ENCODE measurements around the gene TCF15.

TCF15 gene

GRCh38 chr20:605237-605636 lies 4.9 kb downstream of the TCF15 start:
- Histone ChIP-seq H3K4me1 (ENCODE audit: control insufficient read depth, insufficient read depth, low read length) (no peaks in the 10 kb centered on the region), H3K36me3 (ENCODE audit: insufficient read depth, low read length) (no peaks in the 10 kb centered on the region), H3K4me3 (ENCODE audit: low read length) (no peak overlapping the region), H3K4me2 (ENCODE audit: low read length) (no peak overlapping the region), H3K9me3 (replicated peaks; ENCODE audit: low read length) (no peaks in the 10 kb centered on the region), H3K9ac (ENCODE audit: low read depth, low read length) (no peak overlapping the region), H3K27me3 (ENCODE audit: control insufficient read depth, insufficient read depth, low read length) (peaks cover 57% of the 10 kb centered on the region)

GRCh38 chr20:603116-603640 lies 6.9 kb downstream of the TCF15 start:
- Histone ChIP-seq H3K9me3 (replicated peaks; ENCODE audit: low read length) (no peaks in the 10 kb centered on the region), H3K27me3 (ENCODE audit: control insufficient read depth, insufficient read depth, low read length) (peaks cover 44% of the 10 kb centered on the region), H3K4me2 (ENCODE audit: low read length) (no peak overlapping the region), H3K4me1 (ENCODE audit: control insufficient read depth, insufficient read depth, low read length) (no peaks in the 10 kb centered on the region), H3K36me3 (ENCODE audit: insufficient read depth, low read length) (no peaks in the 10 kb centered on the region), H3K9ac (ENCODE audit: low read depth, low read length) (no peak overlapping the region), H3K4me3 (ENCODE audit: low read length) (no peak overlapping the region)

GRCh38 chr20:602111-602970 lies 7.8 kb downstream of the TCF15 start:
- no peak overlapping the region for H3K4me3 ChIP-seq (ENCODE audit: low read length)
- no peaks in the 10 kb centered on the region for H3K9me3 ChIP-seq (replicated peaks; ENCODE audit: low read length)
- no peaks in the 10 kb centered on the region for H3K4me1 ChIP-seq (ENCODE audit: control insufficient read depth, insufficient read depth, low read length)
- H3K9ac ChIP-seq (ENCODE audit: low read depth, low read length): no peak overlapping the region
- H3K36me3 ChIP-seq (ENCODE audit: insufficient read depth, low read length): no peaks in the 10 kb centered on the region
- H3K27me3 ChIP-seq (ENCODE audit: control insufficient read depth, insufficient read depth, low read length): peaks cover 36% of the 10 kb centered on the region
- no peak overlapping the region for H3K4me2 ChIP-seq (ENCODE audit: low read length)

- Histone ChIP-seq H3K4me3 (ENCODE audit: low read length) (no peak overlapping the region), H3K9ac (ENCODE audit: low read depth, low read length) (no peak overlapping the region), H3K36me3 (ENCODE audit: insufficient read depth, low read length) (no peaks in the 10 kb centered on the region), H3K4me1 (ENCODE audit: control insufficient read depth, insufficient read depth, low read length) (no peaks in the 10 kb centered on the region), H3K9me3 (replicated peaks; ENCODE audit: low read length) (no peaks in the 10 kb centered on the region), H3K4me2 (ENCODE audit: low read length) (no peak overlapping the region), H3K27me3 (ENCODE audit: control insufficient read depth, insufficient read depth, low read length) (peaks cover 27% of the 10 kb centered on the region)
Measured at GRCh38 chr20:600736-601135, 9.4 kb downstream of the TCF15 start.

GRCh38 chr20:600141-600540 lies 10.0 kb downstream of the TCF15 start:
- no peaks in the 10 kb centered on the region for H3K4me1 ChIP-seq (ENCODE audit: control insufficient read depth, insufficient read depth, low read length)
- peaks cover 21% of the 10 kb centered on the region for H3K27me3 ChIP-seq (ENCODE audit: control insufficient read depth, insufficient read depth, low read length)
- no peak overlapping the region for H3K4me3 ChIP-seq (ENCODE audit: low read length)
- H3K9me3 ChIP-seq (replicated peaks; ENCODE audit: low read length): no peaks in the 10 kb centered on the region
- no peak overlapping the region for H3K4me2 ChIP-seq (ENCODE audit: low read length)
- H3K36me3 ChIP-seq (ENCODE audit: insufficient read depth, low read length): no peaks in the 10 kb centered on the region
- no peak overlapping the region for H3K9ac ChIP-seq (ENCODE audit: low read depth, low read length)

- no peaks in the 10 kb centered on the region for H3K4me1 ChIP-seq (ENCODE audit: control insufficient read depth, insufficient read depth, low read length)
- peaks cover 15% of the 10 kb centered on the region for H3K27me3 ChIP-seq (ENCODE audit: control insufficient read depth, insufficient read depth, low read length)
- no peak overlapping the region for H3K4me2 ChIP-seq (ENCODE audit: low read length)
- no peaks in the 10 kb centered on the region for H3K9me3 ChIP-seq (replicated peaks; ENCODE audit: low read length)
- no peak overlapping the region for H3K4me3 ChIP-seq (ENCODE audit: low read length)
- no peaks in the 10 kb centered on the region for H3K36me3 ChIP-seq (ENCODE audit: insufficient read depth, low read length)
- H3K9ac ChIP-seq (ENCODE audit: low read depth, low read length): no peak overlapping the region
Measured at GRCh38 chr20:598133-598850, 11.8 kb downstream of the TCF15 start.

GRCh38 chr20:597560-597959 lies 12.5 kb downstream of the TCF15 start:
- Histone ChIP-seq H3K4me3 (ENCODE audit: low read length) (no peak overlapping the region), H3K36me3 (ENCODE audit: insufficient read depth, low read length) (no peaks in the 10 kb centered on the region)

GRCh38 chr20:595330-596308 lies 14.5 kb downstream of the TCF15 start:
- H3K4me3 ChIP-seq (ENCODE audit: low read length): no peak overlapping the region
- no peaks in the 10 kb centered on the region for H3K9me3 ChIP-seq (replicated peaks; ENCODE audit: low read length)
- no peak overlapping the region for H3K9ac ChIP-seq (ENCODE audit: low read depth, low read length)
- no peaks in the 10 kb centered on the region for H3K4me1 ChIP-seq (ENCODE audit: control insufficient read depth, insufficient read depth, low read length)
- H3K27me3 ChIP-seq (ENCODE audit: control insufficient read depth, insufficient read depth, low read length): peaks cover 21% of the 10 kb centered on the region
- H3K36me3 ChIP-seq (ENCODE audit: insufficient read depth, low read length): no peaks in the 10 kb centered on the region
- H3K4me2 ChIP-seq (ENCODE audit: low read length): no peak overlapping the region

More at GRCh38 chr20:597560-597959, 12.5 kb downstream of the TCF15 start:
- peaks cover 12% of the 10 kb centered on the region for H3K27me3 ChIP-seq (ENCODE audit: control insufficient read depth, insufficient read depth, low read length)
- no peak overlapping the region for H3K9ac ChIP-seq (ENCODE audit: low read depth, low read length)
- no peaks in the 10 kb centered on the region for H3K4me1 ChIP-seq (ENCODE audit: control insufficient read depth, insufficient read depth, low read length)
- no peaks in the 10 kb centered on the region for H3K9me3 ChIP-seq (replicated peaks; ENCODE audit: low read length)
- H3K4me2 ChIP-seq (ENCODE audit: low read length): no peak overlapping the region

- H3K4me3 ChIP-seq (ENCODE audit: low read length): no peak overlapping the region
- H3K36me3 ChIP-seq (ENCODE audit: insufficient read depth, low read length): no peaks in the 10 kb centered on the region
Measured at GRCh38 chr20:592506-592905, 17.6 kb downstream of the TCF15 start.

GRCh38 chr20:591941-592340 lies 18.2 kb downstream of the TCF15 start:
- H3K4me1 ChIP-seq (ENCODE audit: control insufficient read depth, insufficient read depth, low read length): no peaks in the 10 kb centered on the region
- H3K36me3 ChIP-seq (ENCODE audit: insufficient read depth, low read length): no peaks in the 10 kb centered on the region
- H3K9me3 ChIP-seq (replicated peaks; ENCODE audit: low read length): no peaks in the 10 kb centered on the region
- no peak overlapping the region for H3K4me2 ChIP-seq (ENCODE audit: low read length)
- H3K9ac ChIP-seq (ENCODE audit: low read depth, low read length): no peak overlapping the region
- peaks cover 23% of the 10 kb centered on the region for H3K27me3 ChIP-seq (ENCODE audit: control insufficient read depth, insufficient read depth, low read length)
- no peak overlapping the region for H3K4me3 ChIP-seq (ENCODE audit: low read length)

More at GRCh38 chr20:592506-592905, 17.6 kb downstream of the TCF15 start:
- Histone ChIP-seq H3K27me3 (ENCODE audit: control insufficient read depth, insufficient read depth, low read length) (peaks cover 23% of the 10 kb centered on the region), H3K4me1 (ENCODE audit: control insufficient read depth, insufficient read depth, low read length) (no peaks in the 10 kb centered on the region), H3K9me3 (replicated peaks; ENCODE audit: low read length) (no peaks in the 10 kb centered on the region), H3K9ac (ENCODE audit: low read depth, low read length) (no peak overlapping the region), H3K4me2 (ENCODE audit: low read length) (no peak overlapping the region)

Data from skeletal muscle satellite cell (primary cell).